Upper lobe of left lung (tissue), 4 donors: ENCODE measurements around the gene IRF1.

Experiments used
- EP300 ChIP-seq, 4 donors: sonication (generic); formaldehyde crosslinking; IDR thresholded peaks; one replicate each; pipeline ENCODE4 v1.5.1; 2017; ENCODE audit warnings: antibody characterized with exemption in 4 of 4, control low read depth in 2 of 4
- TF ChIP-seq, protein P1 (sequence below), 6 experiments: fragments of 450-650 bp in 4 of 6; fragments of 200-600 bp in 2 of 6; sonication (generic) in 2 of 6; IDR thresholded peaks; one replicate each; pipeline ENCODE4 v1.5.1; 2016 to 2019; ENCODE audit warnings: antibody characterized with exemption in 6 of 6

DNA sequence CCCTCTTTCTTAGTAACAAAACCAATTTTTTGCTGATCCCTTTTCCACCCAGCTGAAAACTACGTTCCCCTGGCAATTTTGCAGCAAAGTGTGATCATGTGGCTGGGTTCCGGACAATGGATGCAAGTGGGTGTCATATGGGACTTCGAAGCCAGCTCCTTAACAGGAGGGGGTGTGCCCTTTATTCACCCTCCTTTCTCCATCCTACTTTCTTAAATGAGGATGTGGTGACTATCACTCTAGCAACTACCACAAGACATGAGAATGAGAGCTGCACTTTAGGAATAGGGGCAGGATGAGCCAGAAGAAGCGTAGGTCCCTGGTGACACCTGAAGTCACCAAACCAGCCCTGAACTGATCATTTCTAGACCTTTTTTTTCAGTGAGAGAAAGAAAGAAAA, 58.9 kb downstream of the IRF1 start:
- TF ChIP-seq, protein P1, sequence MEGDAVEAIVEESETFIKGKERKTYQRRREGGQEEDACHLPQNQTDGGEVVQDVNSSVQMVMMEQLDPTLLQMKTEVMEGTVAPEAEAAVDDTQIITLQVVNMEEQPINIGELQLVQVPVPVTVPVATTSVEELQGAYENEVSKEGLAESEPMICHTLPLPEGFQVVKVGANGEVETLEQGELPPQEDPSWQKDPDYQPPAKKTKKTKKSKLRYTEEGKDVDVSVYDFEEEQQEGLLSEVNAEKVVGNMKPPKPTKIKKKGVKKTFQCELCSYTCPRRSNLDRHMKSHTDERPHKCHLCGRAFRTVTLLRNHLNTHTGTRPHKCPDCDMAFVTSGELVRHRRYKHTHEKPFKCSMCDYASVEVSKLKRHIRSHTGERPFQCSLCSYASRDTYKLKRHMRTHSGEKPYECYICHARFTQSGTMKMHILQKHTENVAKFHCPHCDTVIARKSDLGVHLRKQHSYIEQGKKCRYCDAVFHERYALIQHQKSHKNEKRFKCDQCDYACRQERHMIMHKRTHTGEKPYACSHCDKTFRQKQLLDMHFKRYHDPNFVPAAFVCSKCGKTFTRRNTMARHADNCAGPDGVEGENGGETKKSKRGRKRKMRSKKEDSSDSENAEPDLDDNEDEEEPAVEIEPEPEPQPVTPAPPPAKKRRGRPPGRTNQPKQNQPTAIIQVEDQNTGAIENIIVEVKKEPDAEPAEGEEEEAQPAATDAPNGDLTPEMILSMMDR (IDR thresholded peaks at IDR 0.05) = no peak
- TF ChIP-seq EP300 (IDR thresholded peaks at IDR 0.05) = no peak
